Naive thymus-derived CD4-positive, alpha-beta T cell (primary cell): Measurements from ENCODE around the gene PRKCA. TPM values are rescaled to one million over a fixed set of nuclear protein-coding genes. Genes with fewer than 3 reads are reported as not detected.

Source experiments
- ATAC-seq: fragments of 150-1000 bp; cut with Tn5 transposase; 2 replicates; pipeline ENCODE4 v1.10.0; 2021; ENCODE audit warnings: mild to moderate bottlenecking, moderate library complexity
- CTCF ChIA-PET: fragments of 350-600 bp; sonication (Branson Sonifier 250); formaldehyde crosslinking; loops from one replicate; lab custom pipeline; 2021; ENCODE audit warnings: antibody characterized with exemption; lab: Charles Lee
- POLR2A ChIA-PET: fragments of 350-600 bp; sonication (Branson Sonifier 250); formaldehyde crosslinking; loops from one replicate; lab custom pipeline; 2021; ENCODE audit warnings: antibody characterized with exemption, inconsistent platforms; lab: Charles Lee
- DNase-seq, 9 donors: peaks; one replicate each; pipeline versions ENCODE4 v3.0.0 to v3.0.0-alpha.2; 2020 to 2022; ENCODE audit warnings: mixed read lengths in 1 of 9
- H3K27ac ChIP-seq: one replicate; pipeline ENCODE4 v1.7.0; 2013; ENCODE audit warnings: mild to moderate bottlenecking, low read depth, low read length, moderate library complexity
- H3K27me3 ChIP-seq, 2 donors: one replicate each; pipeline ENCODE4 v1.7.0; 2013; ENCODE audit warnings: low read length in 2 of 2, mild to moderate bottlenecking in 2 of 2, moderate library complexity in 2 of 2; ENCODE audit not compliant: control insufficient read depth in 2 of 2, insufficient read depth in 2 of 2
- H3K36me3 ChIP-seq, 3 experiments: 1 replicate in 2 of 3; 2 replicates in 1 of 3; pipeline ENCODE4 v1.7.0; 2013; ENCODE audit warnings: low read length in 3 of 3, mild to moderate bottlenecking in 3 of 3, moderate library complexity in 1 of 3; ENCODE audit not compliant: insufficient read depth in 3 of 3, control insufficient read depth in 2 of 3
- H3K4me1 ChIP-seq, 2 donors: one replicate each; pipeline ENCODE4 v1.7.0; 2013; ENCODE audit warnings: low read length in 2 of 2, mild to moderate bottlenecking in 2 of 2, moderate library complexity in 1 of 2; ENCODE audit not compliant: control insufficient read depth in 2 of 2, insufficient read depth in 2 of 2
- H3K4me3 ChIP-seq: 2 replicates; pipeline ENCODE4 v1.7.0; 2013; ENCODE audit warnings: mild to moderate bottlenecking, low read length
- H3K9me3 ChIP-seq, 3 experiments: 1 replicate in 2 of 3; 2 replicates in 1 of 3; pipeline ENCODE4 v1.7.0; 2013; ENCODE audit warnings: low read length in 3 of 3; ENCODE audit not compliant: control insufficient read depth in 2 of 3
- H3K27ac Mint-ChIP-seq, 9 donors: one replicate each; pipeline ENCODE4 v1.8.0; 2020 to 2022; ENCODE audit warnings: mixed read lengths in 9 of 9, mild to moderate bottlenecking in 8 of 9, moderate library complexity in 5 of 9, inconsistent platforms in 2 of 9
- H3K27me3 Mint-ChIP-seq, 5 donors: one replicate each; pipeline ENCODE4 v1.8.0; 2021 to 2022; ENCODE audit warnings: mixed read lengths in 5 of 5, mild to moderate bottlenecking in 1 of 5
- H3K36me3 Mint-ChIP-seq, 5 donors: one replicate each; pipeline ENCODE4 v1.8.0; 2020 to 2022; ENCODE audit warnings: mixed read lengths in 5 of 5, mild to moderate bottlenecking in 3 of 5, inconsistent platforms in 1 of 5
- H3K4me1 Mint-ChIP-seq, 7 donors: one replicate each; pipeline ENCODE4 v1.8.0; 2020 to 2022; ENCODE audit warnings: mixed read lengths in 7 of 7, mild to moderate bottlenecking in 3 of 7, inconsistent platforms in 1 of 7
- H3K4me3 Mint-ChIP-seq, 10 donors: one replicate each; pipeline ENCODE4 v1.8.0; 2020 to 2022; ENCODE audit warnings: mild to moderate bottlenecking in 10 of 10, mixed read lengths in 10 of 10, moderate library complexity in 6 of 10, inconsistent platforms in 2 of 10
- H3K9me3 Mint-ChIP-seq, 11 donors: one replicate each; pipeline ENCODE4 v1.8.0; 2020 to 2022; ENCODE audit warnings: mixed read lengths in 11 of 11, mild to moderate bottlenecking in 4 of 11, inconsistent platforms in 1 of 11, moderate library complexity in 1 of 11
- intact Hi-C, 2 donors: fragments of 100-400 bp; cut with micrococcal nuclease; formaldehyde crosslinking; loops; one replicate each; pipeline ENCODE4 v1.15.1; 2023
- polyA plus RNA-seq, 2 donors: library from polyadenylated mRNA; unstranded; fragments of 300-500 nt; fragmentation: Illumina TruSeq; gene quantifications; one replicate each; pipeline ENCODE4 v1.2.3, GENCODE V29; 2021
- total RNA-seq, 6 experiments: library from RNA in 5 of 6; stranded (reverse) in 5 of 6; gene quantifications; 1 replicate in 5 of 6; 2 replicates in 1 of 6; pipeline ENCODE4 v1.2.3 and lab custom pipeline; 2021 to 2026

PRKCA gene
- total and polyA plus RNA-seq, 7 experiments from 2014 or later = 4.1 to 186 (median 122) TPM

DNA sequence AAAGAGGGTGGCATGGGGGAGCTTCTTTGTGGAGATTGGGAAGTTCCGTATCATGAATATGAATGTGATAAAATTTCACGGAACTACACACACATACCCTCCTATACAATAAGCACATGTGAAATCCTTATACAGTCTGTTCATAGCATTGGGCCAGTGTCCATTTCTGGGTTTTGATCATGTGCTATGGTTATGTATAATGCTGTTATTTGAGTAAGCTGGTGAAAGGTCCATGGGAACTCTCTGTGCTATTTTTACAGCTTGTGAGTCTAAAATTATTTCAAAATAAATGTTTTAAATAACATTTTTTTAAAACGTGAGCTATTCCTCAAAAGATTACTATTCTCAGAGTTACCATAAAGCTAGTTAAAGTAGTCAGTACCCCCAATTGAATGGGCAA lies 327.3 kb downstream of the PRKCA start:
- peaks cover 0 to 11% of the 10 kb centered on the region in 2 donors for H3K4me1 ChIP-seq
- H3K27ac Mint-ChIP-seq = peak overlapping the region in 2 of 9 donors; percentile 21 to 69
- H3K27me3 ChIP-seq = no peaks in the 10 kb centered on the region
- no peaks in the 10 kb centered on the region for H3K36me3 ChIP-seq
- intact Hi-C loops = loop anchor here in 1 of 2 donors (5.0 to 10.0 kb wide), 3 partner anchors 105 to 427 kb away; no protein-coding TSS in a partner anchor
- ATAC-seq (no peak), DNase-seq (no peak)
- no peaks in the 10 kb centered on the region for H3K9me3 ChIP-seq
- H3K4me3 ChIP-seq = no peak overlapping the region
- H3K4me1 Mint-ChIP-seq = peaks cover 31 to 92% (median 83%) of the 10 kb centered on the region in 7 donors
- H3K9me3 Mint-ChIP-seq = no peaks in the 10 kb centered on the region
- no peak overlapping the region for H3K27ac ChIP-seq
- no peak overlapping the region for H3K4me3 Mint-ChIP-seq
- ChIA-PET CTCF (interaction anchor here (0.6 to 1.0 kb wide), 2 partner anchors 27 to 228 kb away, joined by 3 read pairs; no protein-coding TSS in a partner anchor), POLR2A (no interaction called here)
- peaks cover 2 to 13% (median 4%) of the 10 kb centered on the region in 5 donors for H3K36me3 Mint-ChIP-seq
- H3K27me3 Mint-ChIP-seq = no peaks in the 10 kb centered on the region

DNA sequence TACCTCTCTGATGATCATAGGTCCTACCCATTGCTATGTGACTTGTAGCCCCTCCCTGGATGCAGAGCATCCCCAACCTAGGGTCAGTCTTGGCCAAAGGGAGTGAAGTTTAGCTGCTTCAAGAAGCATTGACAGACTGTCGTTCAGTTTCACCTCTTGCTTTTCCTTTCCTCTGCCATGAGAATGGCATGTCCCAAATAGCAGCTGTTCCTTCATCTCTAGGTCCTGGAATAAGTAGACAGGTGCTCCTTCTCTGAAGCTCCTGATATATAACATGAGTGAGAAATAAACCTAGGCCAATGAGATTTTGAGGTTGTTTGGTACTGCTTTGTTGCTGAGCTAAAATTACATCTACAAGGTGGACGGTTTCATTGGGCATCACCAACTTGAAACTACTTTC lies 328.0 kb downstream of the PRKCA start:
- Histone ChIP-seq H3K4me1 (peaks cover 0 to 11% of the 10 kb centered on the region in 2 donors), H3K27me3 (no peaks in the 10 kb centered on the region), H3K4me3 (no peak overlapping the region), H3K27ac (no peak overlapping the region), H3K9me3 (no peaks in the 10 kb centered on the region), H3K36me3 (no peaks in the 10 kb centered on the region)
- ATAC-seq = no peak
- Mint-ChIP-seq H3K36me3 (peaks cover 4 to 16% (median 5%) of the 10 kb centered on the region in 5 donors), H3K27ac (peak overlapping the region in 5 of 9 donors; percentile 21 to 73 (median 41)), H3K4me3 (no peak overlapping the region), H3K4me1 (peaks cover 33 to 92% (median 83%) of the 10 kb centered on the region in 7 donors), H3K9me3 (no peaks in the 10 kb centered on the region), H3K27me3 (no peaks in the 10 kb centered on the region)
- ChIA-PET POLR2A (interaction anchor here (0.7 kb wide), 1 partner anchor 365 kb away, joined by 3 read pairs; no protein-coding TSS in a partner anchor), CTCF (interaction anchor here (0.6 to 1.0 kb wide), 2 partner anchors 27 to 654 kb away, joined by 3 read pairs; no protein-coding TSS in a partner anchor)
- intact Hi-C loops = loop anchor here in 1 of 2 donors (5.0 to 10.0 kb wide), 2 partner anchors 106 to 373 kb away; no protein-coding TSS in a partner anchor
- no peak for DNase-seq

DNA sequence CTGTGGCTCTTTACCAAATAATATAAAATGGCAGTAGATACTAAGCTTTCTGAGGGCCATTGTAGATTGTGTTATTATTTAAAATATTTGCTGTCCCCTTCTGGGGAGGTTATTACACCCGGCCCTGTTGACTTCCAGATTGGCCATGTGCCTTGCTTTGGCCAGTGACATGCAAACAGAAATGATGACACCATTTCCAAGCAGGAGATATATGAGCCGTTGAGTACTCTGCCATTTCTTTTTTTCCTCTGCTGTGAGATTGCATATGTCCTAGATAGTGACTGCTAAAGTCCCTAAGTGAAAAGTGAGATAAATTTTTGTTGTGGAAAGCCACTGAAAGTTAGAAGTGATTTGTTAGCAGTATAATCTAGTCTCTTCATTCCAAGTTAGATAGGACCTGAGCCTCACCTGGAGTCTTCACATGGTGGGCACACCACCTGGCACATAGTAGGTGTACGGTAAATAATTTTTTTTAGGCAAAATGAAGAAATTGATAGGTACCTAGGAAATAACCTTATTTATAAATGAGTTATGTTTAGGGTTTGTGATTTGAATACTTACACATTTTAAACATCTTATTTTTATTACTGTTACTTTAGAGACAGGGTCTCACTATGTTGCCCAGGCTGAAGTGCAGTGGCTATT lies 328.5 kb downstream of the PRKCA start:
- Mint-ChIP-seq H3K36me3 (peaks cover 4 to 18% (median 6%) of the 10 kb centered on the region in 5 donors), H3K4me1 (peaks cover 33 to 92% (median 84%) of the 10 kb centered on the region in 7 donors), H3K4me3 (no peak overlapping the region), H3K27me3 (no peaks in the 10 kb centered on the region), H3K9me3 (no peaks in the 10 kb centered on the region), H3K27ac (peak overlapping the region in 2 of 9 donors; percentile 51 to 67)
- H3K9me3 ChIP-seq = no peaks in the 10 kb centered on the region
- POLR2A ChIA-PET = interaction anchor here (0.6 to 0.7 kb wide), 2 partner anchors 366 to 380 kb away, joined by 3 read pairs; no protein-coding TSS in a partner anchor
- CTCF ChIA-PET = interaction anchor here (0.5 to 1.0 kb wide), 3 partner anchors 9 to 1120 kb away, joined by 3 to 4 read pairs (median 4); no protein-coding TSS in a partner anchor
- H3K4me1 ChIP-seq = peaks cover 0 to 11% of the 10 kb centered on the region in 2 donors
- intact Hi-C loops = loop anchor here in 1 of 2 donors (5.0 to 10.0 kb wide), 2 partner anchors 106 to 374 kb away; no protein-coding TSS in a partner anchor
- H3K36me3 ChIP-seq = no peaks in the 10 kb centered on the region
- DNase-seq (no peak), ATAC-seq (no peak)
- H3K27ac ChIP-seq = no peak overlapping the region
- no peaks in the 10 kb centered on the region for H3K27me3 ChIP-seq
- no peak overlapping the region for H3K4me3 ChIP-seq

DNA sequence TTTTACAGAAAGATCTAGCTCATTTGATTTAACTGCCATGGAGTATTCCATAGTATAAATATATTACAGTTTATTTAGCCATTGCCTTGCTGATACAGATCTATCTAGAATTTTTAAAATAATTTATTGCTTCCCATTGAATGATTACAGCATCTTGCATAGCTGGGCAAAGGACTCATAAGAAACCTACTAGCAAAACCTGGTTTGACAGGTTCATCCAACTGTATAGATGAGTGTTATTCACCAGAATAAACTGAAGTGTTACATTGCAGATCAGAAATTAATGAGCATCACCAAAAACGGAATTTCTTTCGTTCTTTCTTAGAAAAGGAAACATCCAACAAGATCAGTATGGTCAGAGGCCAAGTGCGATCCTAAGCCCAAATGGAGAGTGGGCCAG lies 330.3 kb downstream of the PRKCA start:
- peaks cover 0 to 7% (median 0%) of the 10 kb centered on the region in 3 experiments for H3K36me3 ChIP-seq

DNA sequence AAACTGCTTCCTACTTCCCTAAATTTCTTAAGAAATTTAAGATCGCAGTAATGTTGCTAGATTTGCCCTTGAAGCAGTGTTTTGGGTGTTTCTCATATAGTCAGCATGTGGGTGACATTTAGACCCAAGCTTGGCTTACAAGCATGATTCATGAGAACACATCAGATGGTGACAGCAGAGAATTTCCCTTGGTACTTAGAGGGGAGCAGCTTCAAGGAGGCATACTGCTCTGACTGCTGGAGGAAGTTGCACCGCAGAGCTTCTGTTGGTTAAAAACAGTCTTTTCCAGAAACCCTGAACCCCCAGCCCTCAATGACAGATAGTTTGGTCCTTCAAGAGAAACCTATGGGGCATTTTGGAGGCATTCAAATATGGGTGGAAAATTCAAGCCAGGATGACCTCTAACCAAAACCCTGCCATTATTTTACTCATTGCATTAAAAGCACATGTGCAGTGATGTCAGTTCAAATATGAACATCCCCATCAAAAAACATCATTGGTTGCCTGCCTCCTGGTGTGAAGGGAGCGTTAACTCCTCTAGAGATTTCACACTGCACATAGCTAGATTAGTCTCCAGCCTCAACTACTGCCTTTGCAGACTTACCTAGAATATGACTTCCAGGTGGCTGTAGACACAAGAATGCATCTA lies 331.0 kb downstream of the PRKCA start:
- ATAC-seq (peak; percentile 81), DNase-seq (peak in 7 of 9 donors; percentile 10 to 51 (median 31))
- peaks cover 0 to 13% (median 8%) of the 10 kb centered on the region in 5 donors for H3K36me3 Mint-ChIP-seq
- CTCF ChIA-PET = no interaction called here
- POLR2A ChIA-PET = interaction anchor here (0.7 kb wide), 1 partner anchor 204 kb away, joined by 6 read pairs; no protein-coding TSS in a partner anchor
- peak overlapping the region in 8 of 9 donors; percentile 3 to 84 (median 72) for H3K27ac Mint-ChIP-seq
- Histone ChIP-seq H3K27ac (no peak overlapping the region), H3K4me3 (no peak overlapping the region), H3K4me1 (peaks cover 0 to 11% of the 10 kb centered on the region in 2 donors), H3K27me3 (no peaks in the 10 kb centered on the region), H3K9me3 (no peaks in the 10 kb centered on the region), H3K36me3 (peaks cover 0 to 7% (median 0%) of the 10 kb centered on the region in 3 experiments)
- no peaks in the 10 kb centered on the region for H3K9me3 Mint-ChIP-seq
- intact Hi-C loops = loop anchor here in 1 of 2 donors (2.0 to 10.0 kb wide), 3 partner anchors 39 to 376 kb away; no protein-coding TSS in a partner anchor
- H3K4me1 Mint-ChIP-seq = peaks cover 30 to 81% (median 70%) of the 10 kb centered on the region in 7 donors
- H3K4me3 Mint-ChIP-seq = peak overlapping the region in 6 of 10 donors; percentile 1 to 41 (median 24)
- H3K27me3 Mint-ChIP-seq = no peaks in the 10 kb centered on the region

More for the DNA sequence above, 330.3 kb downstream of the PRKCA start:
- intact Hi-C loops = loop anchor here in 1 of 2 donors (2.0 to 10.0 kb wide), 3 partner anchors 40 to 375 kb away; no protein-coding TSS in a partner anchor
- Mint-ChIP-seq H3K36me3 (peaks cover 0 to 13% (median 8%) of the 10 kb centered on the region in 5 donors), H3K27me3 (no peaks in the 10 kb centered on the region), H3K4me1 (peaks cover 30 to 83% (median 75%) of the 10 kb centered on the region in 7 donors), H3K27ac (peak overlapping the region in 3 of 9 donors; percentile 61 to 84 (median 71)), H3K4me3 (peak overlapping the region in 5 of 10 donors; percentile 23 to 44 (median 40)), H3K9me3 (no peaks in the 10 kb centered on the region)
- ATAC-seq = no peak
- Histone ChIP-seq H3K27me3 (no peaks in the 10 kb centered on the region), H3K9me3 (no peaks in the 10 kb centered on the region), H3K4me3 (no peak overlapping the region), H3K27ac (no peak overlapping the region), H3K4me1 (peaks cover 0 to 11% of the 10 kb centered on the region in 2 donors)
- CTCF ChIA-PET = interaction anchor here (0.9 kb wide), 1 partner anchor 39 kb away, joined by 3 read pairs; no protein-coding TSS in a partner anchor
- POLR2A ChIA-PET = no interaction called here
- DNase-seq = no peak

DNA sequence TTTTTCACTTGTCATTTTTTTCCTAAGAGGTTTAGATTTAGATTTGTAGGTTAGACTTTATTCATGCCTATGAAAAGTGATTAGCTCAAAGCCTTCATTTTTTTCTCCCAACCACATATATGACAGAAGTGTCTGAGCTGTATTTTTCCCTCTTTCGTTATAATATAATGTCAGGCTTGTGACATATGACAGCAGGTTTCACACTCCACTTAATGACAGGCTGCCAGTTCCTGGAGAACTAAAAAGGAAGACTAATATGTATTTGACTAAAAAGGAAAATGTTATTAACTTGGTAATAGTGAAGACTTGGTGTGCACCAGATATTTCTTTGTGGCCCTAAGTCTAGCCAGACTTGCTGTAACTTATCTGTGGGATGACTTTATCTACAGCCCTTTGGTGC lies 331.8 kb downstream of the PRKCA start:
- no peaks in the 10 kb centered on the region for H3K9me3 Mint-ChIP-seq
- Histone ChIP-seq H3K4me1 (peaks cover 0 to 11% of the 10 kb centered on the region in 2 donors), H3K27ac (no peak overlapping the region), H3K4me3 (no peak overlapping the region), H3K36me3 (peaks cover 0 to 7% (median 0%) of the 10 kb centered on the region in 3 experiments), H3K27me3 (no peaks in the 10 kb centered on the region), H3K9me3 (no peaks in the 10 kb centered on the region)
- intact Hi-C loops = loop anchor here in 1 of 2 donors (5.0 to 10.0 kb wide), 2 partner anchors 109 to 377 kb away; no protein-coding TSS in a partner anchor
- H3K36me3 Mint-ChIP-seq = peaks cover 0 to 13% (median 8%) of the 10 kb centered on the region in 5 donors
- H3K27ac Mint-ChIP-seq = peak overlapping the region in 3 of 9 donors; percentile 71 to 84 (median 83)
- ChIA-PET POLR2A (no interaction called here), CTCF (no interaction called here)
- no peaks in the 10 kb centered on the region for H3K27me3 Mint-ChIP-seq
- peaks cover 28 to 75% (median 68%) of the 10 kb centered on the region in 7 donors for H3K4me1 Mint-ChIP-seq
- DNase-seq = no peak
- peak overlapping the region in 1 of 10 donors; percentile 7 for H3K4me3 Mint-ChIP-seq
- no peak for ATAC-seq
